ENCODE data around the gene COL8A2. TPM values are rescaled to one million over a fixed set of nuclear protein-coding genes. Genes with fewer than 3 reads are reported as not detected.

Gene COL8A2
- total RNA-seq = under 1 TPM; 0.18 to 0.40 TPM
- 1.7 TPM for polyA plus RNA-seq (2013, experiment 1 of 2)
- 1.7 TPM for polyA plus RNA-seq (2013, experiment 2 of 2)
- long read RNA-seq, experiment 1, partial matches to known transcripts = 0 of 1 reads
- long read RNA-seq, experiment 1, other reads (novel, unspliced or antisense) = 1 of 1 reads
- long read RNA-seq, experiment 2 = 0 reads
- long read RNA-seq, experiment 3 = 0 reads
- long read RNA-seq, experiment 4 = 0 reads

- Histone ChIP-seq H3K9ac (ENCODE audit: extremely low read depth, low read length, poor library complexity, severe bottlenecking) (no peak within 1 kb of the TSS), H3K27ac (ENCODE audit: low read depth, low read length) (no peak within 1 kb of the TSS), H3K36me3 (ENCODE audit: control insufficient read depth, insufficient read depth, low read length) (no peaks in the 10 kb centered on the region), H3K4me1 (ENCODE audit: control insufficient read depth, insufficient read depth, low read length) (no peaks in the 10 kb centered on the region), H3K27me3 (ENCODE audit: control insufficient read depth, insufficient read depth, low read length, poor library complexity, severe bottlenecking) (peaks cover 50% of the 10 kb centered on the region), H3K4me3 (ENCODE audit: low read length) (no peak within 1 kb of the TSS), H3K9me3 (ENCODE audit: control insufficient read depth, low read length) (no peaks in the 10 kb centered on the region)
- Mint-ChIP-seq H3K36me3 (ENCODE audit: low read depth) (no peaks in the 10 kb centered on the region), H3K27ac (no peak within 1 kb of the TSS), H3K27me3 (ENCODE audit: insufficient read depth) (peaks cover 51% of the 10 kb centered on the region), H3K9me3 (no peaks in the 10 kb centered on the region), H3K4me1 (no peaks in the 10 kb centered on the region), H3K4me3 (peak within 1 kb of the TSS; percentile 50)
- DNase-seq = peak; percentile 66
- WGBS, 2 experiments (ENCODE audit: insufficient coverage in 1 of 2, insufficient read length in 1 of 2) = 25 to 43% methylated on average over 28 to 77 of the region's 77 CpGs
- TF ChIP-seq, protein P1, sequence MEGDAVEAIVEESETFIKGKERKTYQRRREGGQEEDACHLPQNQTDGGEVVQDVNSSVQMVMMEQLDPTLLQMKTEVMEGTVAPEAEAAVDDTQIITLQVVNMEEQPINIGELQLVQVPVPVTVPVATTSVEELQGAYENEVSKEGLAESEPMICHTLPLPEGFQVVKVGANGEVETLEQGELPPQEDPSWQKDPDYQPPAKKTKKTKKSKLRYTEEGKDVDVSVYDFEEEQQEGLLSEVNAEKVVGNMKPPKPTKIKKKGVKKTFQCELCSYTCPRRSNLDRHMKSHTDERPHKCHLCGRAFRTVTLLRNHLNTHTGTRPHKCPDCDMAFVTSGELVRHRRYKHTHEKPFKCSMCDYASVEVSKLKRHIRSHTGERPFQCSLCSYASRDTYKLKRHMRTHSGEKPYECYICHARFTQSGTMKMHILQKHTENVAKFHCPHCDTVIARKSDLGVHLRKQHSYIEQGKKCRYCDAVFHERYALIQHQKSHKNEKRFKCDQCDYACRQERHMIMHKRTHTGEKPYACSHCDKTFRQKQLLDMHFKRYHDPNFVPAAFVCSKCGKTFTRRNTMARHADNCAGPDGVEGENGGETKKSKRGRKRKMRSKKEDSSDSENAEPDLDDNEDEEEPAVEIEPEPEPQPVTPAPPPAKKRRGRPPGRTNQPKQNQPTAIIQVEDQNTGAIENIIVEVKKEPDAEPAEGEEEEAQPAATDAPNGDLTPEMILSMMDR (conservative IDR thresholded peaks at IDR 0.05) = no peak
Measured at GRCh38 chr1:36125129-36125991, at the start of gene COL8A2. COL8A2 (minus strand) TSS chr1:36125222; CDS start chr1:36100242, 24,980 bp downstream.

- Mint-ChIP-seq H3K9me3 (no peaks in the 10 kb centered on the region), H3K36me3 (ENCODE audit: low read depth) (peaks cover 69% of the 10 kb centered on the region), H3K27me3 (ENCODE audit: insufficient read depth) (no peaks in the 10 kb centered on the region), H3K27ac (no peak overlapping the region), H3K4me3 (no peak overlapping the region), H3K4me1 (peaks cover 15% of the 10 kb centered on the region)
- H3K9me3 ChIP-seq (ENCODE audit: control insufficient read depth, low read length) = no peaks in the 10 kb centered on the region
- TF ChIP-seq, protein P1 (conservative IDR thresholded peaks at IDR 0.05) = no peak
- H3K36me3 ChIP-seq (ENCODE audit: control insufficient read depth, insufficient read depth, low read length) = peaks cover 85% of the 10 kb centered on the region
- H3K4me3 ChIP-seq (ENCODE audit: low read length) = no peak overlapping the region
- no peaks in the 10 kb centered on the region for H3K27me3 ChIP-seq (ENCODE audit: control insufficient read depth, insufficient read depth, low read length, poor library complexity, severe bottlenecking)
- peaks cover 6% of the 10 kb centered on the region for H3K4me1 ChIP-seq (ENCODE audit: control insufficient read depth, insufficient read depth, low read length)
- DNase-seq = no peak
- 91 to 95% methylated on average over 10 to 11 of the region's 11 CpGs for WGBS, 2 experiments (ENCODE audit: insufficient coverage in 1 of 2, insufficient read length in 1 of 2)
- H3K9ac ChIP-seq (ENCODE audit: extremely low read depth, low read length, poor library complexity, severe bottlenecking) = no peak overlapping the region
- H3K27ac ChIP-seq (ENCODE audit: low read depth, low read length) = no peak overlapping the region
Measured at GRCh38 chr1:36174713-36175112, 49.7 kb upstream of the COL8A2 start.

DNA sequence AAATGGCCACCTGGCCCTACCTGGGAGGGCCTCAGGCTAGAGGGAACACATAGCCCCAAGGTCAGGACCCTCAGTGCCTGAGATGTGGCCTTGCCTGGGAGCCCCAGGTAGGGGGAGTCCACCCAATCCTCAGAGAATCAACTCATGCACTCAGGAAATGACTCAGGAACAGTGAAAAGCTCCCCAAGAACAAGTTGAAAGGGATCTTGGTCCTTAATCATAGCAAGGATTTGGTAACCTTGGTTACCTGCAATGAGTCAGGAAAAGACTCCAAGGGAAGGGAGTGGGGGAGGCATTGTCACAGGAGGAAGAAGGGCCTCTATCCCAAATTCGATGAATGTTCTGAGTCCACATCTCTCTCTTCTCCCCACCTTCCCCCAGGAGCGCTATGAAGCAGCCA, 48.0 kb upstream of the COL8A2 start:
- H3K9ac ChIP-seq (ENCODE audit: extremely low read depth, low read length, poor library complexity, severe bottlenecking) = no peak overlapping the region
- WGBS, 2 experiments (ENCODE audit: insufficient coverage in 1 of 2, insufficient read length in 1 of 2) = 89 to 100% methylated on average over 1 to 2 of the region's 2 CpGs
- H3K36me3 ChIP-seq (ENCODE audit: control insufficient read depth, insufficient read depth, low read length) = peaks cover 86% of the 10 kb centered on the region
- TF ChIP-seq, protein P1 (conservative IDR thresholded peaks at IDR 0.05) = no peak
- no peaks in the 10 kb centered on the region for H3K9me3 Mint-ChIP-seq
- H3K4me1 ChIP-seq (ENCODE audit: control insufficient read depth, insufficient read depth, low read length) = peaks cover 4% of the 10 kb centered on the region
- no peak overlapping the region for H3K27ac Mint-ChIP-seq
- no peaks in the 10 kb centered on the region for H3K27me3 Mint-ChIP-seq (ENCODE audit: insufficient read depth)
- no peak overlapping the region for H3K4me3 Mint-ChIP-seq
- H3K9me3 ChIP-seq (ENCODE audit: control insufficient read depth, low read length) = no peaks in the 10 kb centered on the region
- no peak overlapping the region for H3K27ac ChIP-seq (ENCODE audit: low read depth, low read length)
- peaks cover 15% of the 10 kb centered on the region for H3K4me1 Mint-ChIP-seq
- no peak overlapping the region for H3K4me3 ChIP-seq (ENCODE audit: low read length)
- H3K36me3 Mint-ChIP-seq (ENCODE audit: low read depth) = peaks cover 69% of the 10 kb centered on the region
- no peak for DNase-seq
- no peaks in the 10 kb centered on the region for H3K27me3 ChIP-seq (ENCODE audit: control insufficient read depth, insufficient read depth, low read length, poor library complexity, severe bottlenecking)

All from endodermal cell (in vitro differentiated cells).